HepG2 (cell line): ENCODE results near the gene GPR176. TPM values are rescaled to one million over a fixed set of nuclear protein-coding genes. Genes with fewer than 3 reads are reported as not detected.
A peak's percentile ranks its signal among the peaks of the same experiment; 100 is the strongest.

Experiments
- ATAC-seq: fragments of 200-7000 bp; cut with Tn5 transposase; 3 replicates; pipeline ENCODE4 v1.9.1; 2020; ENCODE audit warnings: mild to moderate bottlenecking, moderate library complexity
- BruUV-seq: library from RNA; stranded (reverse); fragments of 400-500 nt; replicated peaks from 2 replicates; lab custom pipeline; 2021; lab: Mats Ljungman, UMichigan
- CTCF ChIA-PET: fragments of 300-600 bp; formaldehyde crosslinking; extraction: SDS; loops from one replicate; lab custom pipeline; 2021; ENCODE audit warnings: low total read pairs, inconsistent platforms, low intra/inter-chr PET ratio; lab: Yijun Ruan, JAX
- POLR2A ChIA-PET: fragments of 350-600 bp; sonication (Branson Sonifier 250); formaldehyde crosslinking; loops from one replicate; lab custom pipeline; 2020; ENCODE audit warnings: antibody characterized with exemption, inconsistent platforms; lab: Yijun Ruan, JAX
- DNase-seq: peaks from one replicate; pipeline ENCODE4 v3.0.0-alpha.2; 2015; ENCODE audit warnings: low spot score
- FAIRE-seq: peaks from 3 replicates; lab custom pipeline; 2011; peaks lifted over from hg19 to GRCh38; lab: Jason Lieb, UNC
- H2AFZ ChIP-seq: one replicate; pipeline ENCODE4 v1.6.1; 2011; ENCODE audit warnings: low read length, inconsistent platforms
- H3K27ac ChIP-seq: fragments of 300-600 bp; 3 replicates; pipeline ENCODE4 v1.8.0; 2011; ENCODE audit warnings: mixed run types, mild to moderate bottlenecking, mixed read lengths, low read length, inconsistent platforms; ENCODE audit not compliant: insufficient read depth; ENCODE audit errors: extremely low read length
- H3K27me3 ChIP-seq, 2 experiments: fragments of 200-600 bp in 1 of 2; 2 replicates in 1 of 2; 3 replicates in 1 of 2; pipeline versions ENCODE4 v1.6.0 to v1.8.0; 2011; ENCODE audit warnings: low read length in 2 of 2, mild to moderate bottlenecking in 2 of 2, moderate library complexity in 2 of 2, inconsistent platforms in 1 of 2; ENCODE audit not compliant: insufficient read depth in 2 of 2, control insufficient read depth in 1 of 2
- H3K36me3 ChIP-seq, 2 experiments: fragments of 200-600 bp in 1 of 2; replicated peaks in 1 of 2; 2 replicates in 1 of 2; 3 replicates in 1 of 2; pipeline versions ENCODE4 v1.5.1 to v1.8.0; 2011; ENCODE audit warnings: low read length in 2 of 2, inconsistent platforms in 1 of 2; ENCODE audit not compliant: insufficient read depth in 2 of 2, control insufficient read depth in 1 of 2
- H3K4me1 ChIP-seq: 2 replicates; pipeline ENCODE4 v1.5.1; 2012; ENCODE audit warnings: low read length, inconsistent platforms; ENCODE audit not compliant: insufficient read depth
- H3K4me2 ChIP-seq: 2 replicates; pipeline ENCODE4 v1.6.0; 2011; ENCODE audit warnings: low read depth, low read length, inconsistent platforms
- H3K4me3 ChIP-seq, 3 experiments: fragments of 200-600 bp in 1 of 3; sonication (generic), shearing (Covaris generic) in 1 of 3; replicated peaks in 1 of 3; 2 replicates each; pipeline ENCODE4 v1.5.1; 2011 to 2016; ENCODE audit warnings: low read length in 3 of 3, inconsistent platforms in 2 of 3, low read depth in 2 of 3, mild to moderate bottlenecking in 2 of 3, control low read depth in 1 of 3, mixed read lengths in 1 of 3; ENCODE audit not compliant: insufficient read depth in 1 of 3
- H3K79me2 ChIP-seq: one replicate; pipeline ENCODE4 v1.6.1; 2011; ENCODE audit warnings: low read length, inconsistent platforms; ENCODE audit not compliant: insufficient read depth
- H3K9ac ChIP-seq: 2 replicates; pipeline ENCODE4 v1.6.0; 2011; ENCODE audit warnings: mild to moderate bottlenecking, low read depth, low read length, inconsistent platforms; ENCODE audit not compliant: insufficient read depth
- H3K9me3 ChIP-seq: 2 replicates; pipeline ENCODE4 v1.5.1; 2012; ENCODE audit warnings: mild to moderate bottlenecking, low read length
- H4K20me1 ChIP-seq: 2 replicates; pipeline ENCODE4 v1.6.0; 2011; ENCODE audit warnings: inconsistent platforms, mild to moderate bottlenecking, low read length, moderate library complexity; ENCODE audit not compliant: insufficient read depth
- GATAD1 ChIP-seq: IDR thresholded peaks from 2 replicates; pipeline ENCODE4 v1.6.1; 2016; ENCODE audit warnings: missing genetic modification reagents, missing compliant biosample characterization
- GLI4 ChIP-seq: sonication (generic); formaldehyde crosslinking; IDR thresholded peaks from 2 replicates; pipeline ENCODE4 v1.5.1; 2020; ENCODE audit warnings: missing genetic modification reagents, mild to moderate bottlenecking, moderate library complexity, borderline replicate concordance
- HNF4A ChIP-seq: sonication (generic); formaldehyde crosslinking; IDR thresholded peaks from 2 replicates; pipeline ENCODE4 v1.4.0; 2020; ENCODE audit warnings: missing genetic modification reagents
- MXI1 ChIP-seq: IDR thresholded peaks from 3 replicates; pipeline ENCODE4 v1.6.1; 2012; ENCODE audit warnings: low read depth, low read length, inconsistent platforms, borderline replicate concordance
- NPAS2 ChIP-seq: sonication (generic); formaldehyde crosslinking; IDR thresholded peaks from 2 replicates; pipeline ENCODE4 v1.8.0; 2022; ENCODE audit warnings: mild to moderate bottlenecking, missing genetic modification reagents, borderline replicate concordance
- RFX1 ChIP-seq: fragments of 450-650 bp; IDR thresholded peaks from 2 replicates; pipeline ENCODE4 v1.6.1; 2017
- SMAD9 ChIP-seq: sonication (generic); formaldehyde crosslinking; IDR thresholded peaks from 2 replicates; pipeline ENCODE4 v1.5.1; 2020; ENCODE audit warnings: mild to moderate bottlenecking, missing genetic modification reagents
- SNRNP70 ChIP-seq: fragments of 200-400 bp; formaldehyde crosslinking; IDR thresholded peaks from 2 replicates; pipeline ENCODE4 v1.6.1; 2017; ENCODE audit warnings: mild to moderate bottlenecking, low read depth, low read length, moderate library complexity
- SRSF4 ChIP-seq: fragments of 200-400 bp; formaldehyde crosslinking; IDR thresholded peaks from one replicate; pipeline ENCODE4 v1.6.1; 2018; ENCODE audit warnings: mild to moderate bottlenecking, low read depth, low read length, moderate library complexity; ENCODE audit not compliant: poor library complexity, severe bottlenecking
- ZBTB21 ChIP-seq: sonication (generic); formaldehyde crosslinking; IDR thresholded peaks from 2 replicates; pipeline ENCODE4 v1.4.0; 2020; ENCODE audit warnings: missing genetic modification reagents
- ZBTB42 ChIP-seq: sonication (generic); formaldehyde crosslinking; IDR thresholded peaks from 2 replicates; pipeline ENCODE4 v1.5.0; 2020; ENCODE audit warnings: mild to moderate bottlenecking, missing genetic modification reagents
- ZNF10 ChIP-seq: sonication (generic); formaldehyde crosslinking; IDR thresholded peaks from 2 replicates; pipeline ENCODE4 v1.4.0; 2020; ENCODE audit warnings: mild to moderate bottlenecking, low read depth, missing genetic modification reagents, borderline replicate concordance
- ZNF17 ChIP-seq: sonication (generic); formaldehyde crosslinking; IDR thresholded peaks from 2 replicates; pipeline ENCODE4 v1.5.0; 2020; ENCODE audit warnings: mild to moderate bottlenecking, missing genetic modification reagents
- ZSCAN9 ChIP-seq: IDR thresholded peaks from 2 replicates; pipeline ENCODE4 v1.6.1; 2016; ENCODE audit warnings: borderline replicate concordance
- WGBS: methylation state at CpG from one replicate; pipeline ENCODE4 v1.1.6; 2017; ENCODE audit warnings: low lambda C conversion rate; 5-methylcytosine and 5-hydroxymethylcytosine counted together
- in situ Hi-C: cut with HindIII; loops from 2 replicates; pipeline ENCODE4 v1.10.0; 2017; ENCODE audit warnings: low pct_unique_long_range_greater_than_20kb; ENCODE audit not compliant: extremely low pct_ligation_motif_present
- intact Hi-C: fragments of 100-400 bp; cut with micrococcal nuclease; formaldehyde crosslinking; loops from one replicate; pipeline ENCODE4 v1.10.0; 2022; ENCODE audit not compliant: unreplicated experiment
- polyA plus RNA-seq, 8 experiments: library from polyadenylated mRNA; depleted of rRNA in 3 of 8; stranded (reverse) in 7 of 8; unstranded in 1 of 8; fragments of >200 nt; fragmentation: Illumina TruSeq in 4 of 8; extraction: Trizol in 4 of 8; gene quantifications; 2 replicates each; pipeline versions ENCODE4 v1.2.1 to v1.2.3, GENCODE V29; 2011 to 2016; ENCODE audit warnings: low read depth in 4 of 8, missing spikeins in 1 of 8, mixed read lengths in 1 of 8; ENCODE audit not compliant: insufficient read depth in 1 of 8
- total RNA-seq, 5 experiments: library from RNA; depleted of rRNA; stranded (reverse); fragments of >200 nt; fragmentation: Illumina TruSeq; extraction: Trizol; gene quantifications; 2 replicates each; pipeline ENCODE4 v1.2.3, GENCODE V29; 2016; ENCODE audit warnings: low read depth in 1 of 5
- TF ChIP-seq, protein P1 (sequence below): sonication (generic); formaldehyde crosslinking; IDR thresholded peaks from 2 replicates; pipeline ENCODE4 v1.8.1; 2023; ENCODE audit warnings: missing genetic modification reagents, mild to moderate bottlenecking, borderline replicate concordance
- TF ChIP-seq, protein P2 (sequence below): sonication (generic); formaldehyde crosslinking; IDR thresholded peaks from 2 replicates; pipeline ENCODE4 v1.5.1; 2020; ENCODE audit warnings: mild to moderate bottlenecking, missing genetic modification reagents

Gene GPR176
- total and polyA plus RNA-seq, 2 of the 13 experiments (the other 11 are each of a cell fraction or from before 2014, with no cell fraction given) = 0.11 to 0.20 TPM

DNA sequence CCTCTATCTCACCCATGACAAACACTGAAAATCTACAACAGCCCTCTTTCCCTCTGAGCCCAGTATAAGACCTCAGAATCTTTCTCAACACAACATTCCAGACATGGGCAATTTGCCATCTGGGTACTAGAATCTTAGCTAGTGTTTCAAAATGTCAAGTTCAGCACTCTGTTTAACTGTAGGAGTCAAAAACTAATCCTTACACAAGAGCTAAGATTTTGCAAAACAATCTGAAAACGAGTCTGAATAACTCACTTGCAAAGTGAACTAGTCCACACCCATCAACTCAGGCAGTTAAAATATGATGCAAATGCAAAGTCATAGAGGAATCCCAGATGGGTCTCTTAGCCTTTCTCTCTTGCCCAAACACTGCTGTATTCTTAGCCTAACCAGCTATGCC, 67.8 kb downstream of the GPR176 start (continued):
- TF ChIP-seq SRSF4 (no peak), ZSCAN9 (CRISPR knock-in tag) (no peak), ZNF10 (CRISPR knock-in tag) (no peak)

DNA sequence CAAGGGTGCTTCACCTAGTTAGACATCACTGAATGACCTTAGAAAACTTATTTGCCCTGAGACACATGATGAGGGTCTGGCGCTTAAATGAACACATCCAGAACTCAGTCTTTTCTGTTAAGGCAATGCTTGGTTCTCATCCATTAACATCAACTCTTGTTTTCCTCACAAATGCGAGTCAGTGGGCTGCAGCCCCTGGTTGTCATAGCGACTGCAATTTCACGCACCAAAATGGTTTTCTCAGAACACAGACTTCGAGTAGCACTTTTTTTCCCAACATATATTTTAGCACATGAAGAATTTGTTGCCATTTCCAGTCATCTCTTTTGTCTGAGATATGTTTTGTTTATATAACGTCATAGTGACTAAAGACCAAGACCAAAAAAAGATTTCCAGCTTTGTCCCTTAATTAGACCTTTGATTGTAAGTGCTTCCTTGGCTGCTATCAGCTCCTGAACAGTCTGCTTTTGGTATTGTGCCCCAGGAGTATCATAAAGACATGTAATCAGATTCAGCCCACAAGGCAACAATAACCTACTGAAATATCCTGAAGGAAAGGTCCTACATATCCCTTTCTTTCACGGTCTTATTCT, 68.5 kb downstream of the GPR176 start:
- Histone ChIP-seq H3K36me3 (no peaks in the 10 kb centered on the region), H3K9me3 (no peaks in the 10 kb centered on the region), H3K4me2 (no peak overlapping the region), H3K27me3 (no peaks in the 10 kb centered on the region; a peak in 1 of 5 replicates), H3K4me1 (no peaks in the 10 kb centered on the region), H3K27ac (no peak overlapping the region), H4K20me1 (no peaks in the 10 kb centered on the region), H2AFZ (no peak overlapping the region), H3K79me2 (no peaks in the 10 kb centered on the region), H3K4me3 (no peak overlapping the region), H3K9ac (no peak overlapping the region)
- DNase-seq (no peak), FAIRE-seq (no peak), ATAC-seq (no peak)
- POLR2A ChIA-PET = no interaction called here
- CTCF ChIA-PET = no interaction called here
- intact Hi-C loops (no loop called here), in situ Hi-C loops (no loop called here)
- TF ChIP-seq RFX1 (peak; percentile 32; the same call in 1 of the 2 replicates), HNF4A (no peak), GATAD1 (CRISPR knock-in tag) (no peak), SNRNP70 (no peak), NPAS2 (CRISPR knock-in tag) (no peak)
- 18% methylated on average over 7 of the region's 7 CpGs for WGBS
- BruUV-seq = no TSS peak

DNA sequence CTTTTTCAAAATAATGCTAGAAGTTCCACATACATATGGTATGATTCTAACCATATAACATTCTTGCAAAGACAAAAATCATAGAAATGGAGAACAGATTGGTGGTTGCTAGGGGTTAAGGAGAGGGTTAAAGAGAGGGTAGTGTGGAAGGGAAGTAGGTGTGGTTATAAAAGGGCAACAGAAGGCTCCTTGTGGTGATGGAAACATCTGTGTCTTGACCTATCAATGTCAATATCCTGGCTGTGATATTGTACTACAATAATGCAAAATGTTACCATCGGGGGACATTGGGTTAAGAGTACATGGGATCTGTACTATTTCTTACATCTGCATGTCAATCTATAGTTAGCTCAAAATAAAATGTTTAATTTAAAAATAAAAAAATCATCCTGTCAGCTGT, 69.6 kb downstream of the GPR176 start:
- no TSS peak for BruUV-seq
- H3K9me3 ChIP-seq = no peaks in the 10 kb centered on the region
- 93% methylated on average over 1 of the region's 1 CpG for WGBS
- no peak overlapping the region for H3K9ac ChIP-seq
- H3K79me2 ChIP-seq = no peaks in the 10 kb centered on the region
- no peak overlapping the region for H2AFZ ChIP-seq
- ATAC-seq (no peak), FAIRE-seq (no peak), DNase-seq (no peak)
- H3K4me1 ChIP-seq = no peaks in the 10 kb centered on the region
- H4K20me1 ChIP-seq = no peaks in the 10 kb centered on the region
- ChIA-PET CTCF (no interaction called here), POLR2A (no interaction called here)
- in situ Hi-C loops (no loop called here), intact Hi-C loops (no loop called here)
- no peak overlapping the region for H3K27ac ChIP-seq
- no peaks in the 10 kb centered on the region; a peak in 1 of 5 replicates for H3K27me3 ChIP-seq
- no peak overlapping the region for H3K4me3 ChIP-seq
- no peaks in the 10 kb centered on the region for H3K36me3 ChIP-seq
- no peak overlapping the region for H3K4me2 ChIP-seq
- TF ChIP-seq ZBTB42 (CRISPR knock-in tag) (no peak), SMAD9 (CRISPR knock-in tag) (no peak), ZBTB21 (no peak), ZNF17 (CRISPR knock-in tag) (no peak), GLI4 (CRISPR knock-in tag) (no peak), MXI1 (no peak)
- TF ChIP-seq, protein P1, sequence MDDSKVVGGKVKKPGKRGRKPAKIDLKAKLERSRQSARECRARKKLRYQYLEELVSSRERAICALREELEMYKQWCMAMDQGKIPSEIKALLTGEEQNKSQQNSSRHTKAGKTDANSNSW (CRISPR knock-in tag) = no peak
- TF ChIP-seq, protein P2, sequence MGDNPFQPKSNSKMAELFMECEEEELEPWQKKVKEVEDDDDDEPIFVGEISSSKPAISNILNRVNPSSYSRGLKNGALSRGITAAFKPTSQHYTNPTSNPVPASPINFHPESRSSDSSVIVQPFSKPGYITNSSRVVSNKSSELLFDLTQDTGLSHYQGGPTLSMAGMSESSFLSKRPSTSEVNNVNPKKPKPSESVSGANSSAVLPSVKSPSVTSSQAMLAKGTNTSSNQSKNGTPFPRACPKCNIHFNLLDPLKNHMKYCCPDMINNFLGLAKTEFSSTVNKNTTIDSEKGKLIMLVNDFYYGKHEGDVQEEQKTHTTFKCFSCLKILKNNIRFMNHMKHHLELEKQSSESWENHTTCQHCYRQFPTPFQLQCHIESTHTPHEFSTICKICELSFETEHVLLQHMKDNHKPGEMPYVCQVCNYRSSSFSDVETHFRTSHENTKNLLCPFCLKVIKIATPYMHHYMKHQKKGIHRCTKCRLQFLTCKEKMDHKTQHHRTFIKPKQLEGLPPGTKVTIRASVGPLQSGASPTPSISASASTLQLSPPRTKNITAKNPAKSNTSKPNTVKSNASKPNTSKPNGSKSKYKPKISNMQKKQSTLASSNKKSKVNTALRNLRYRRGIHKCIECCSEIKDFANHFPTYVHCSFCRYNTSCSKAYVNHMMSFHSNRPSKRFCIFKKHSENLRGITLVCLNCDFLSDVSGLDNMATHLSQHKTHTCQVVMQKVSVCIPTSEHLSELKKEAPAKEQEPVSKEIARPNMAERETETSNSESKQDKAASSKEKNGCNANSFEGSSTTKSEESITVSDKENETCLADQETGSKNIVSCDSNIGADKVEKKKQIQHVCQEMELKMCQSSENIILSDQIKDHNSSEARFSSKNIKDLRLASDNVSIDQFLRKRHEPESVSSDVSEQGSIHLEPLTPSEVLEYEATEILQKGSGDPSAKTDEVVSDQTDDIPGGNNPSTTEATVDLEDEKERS (CRISPR knock-in tag) = no peak
